Aortic smooth muscle cell (primary cell): ENCODE measurements around the gene OR6A2. TPM values are rescaled to one million over a fixed set of nuclear protein-coding genes. Genes with fewer than 3 reads are reported as not detected.

ENCODE experiments used
- total RNA-seq: library from RNA; depleted of rRNA; stranded (reverse); fragments of >200 nt; gene quantifications from 2 replicates; pipeline ENCODE4 v1.2.3, GENCODE V29; 2014

OR6A2 gene
- 0.13 and 0.19 TPM in 2 replicates for total RNA-seq

GRCh38 chr11:6799402-6799801, at the start of gene OR6A2:
Gene OR6A2 (minus strand): TSS chr11:6799689. CDS start chr11:6795708, 3,981 bp downstream.

GRCh38 chr11:6845383-6845782, 45.9 kb upstream of the OR6A2 start, which contains the start of gene OR10A5:
Gene OR10A5 (plus strand): TSS chr11:6845683. CDS start chr11:6845683, 0 bp downstream.

GRCh38 chr11:6782720-6783119, 16.8 kb downstream of the OR6A2 start, which contains the start of gene OR2AG1:
Gene OR2AG1 (plus strand): TSS chr11:6783020. CDS start chr11:6785038, 2,018 bp downstream.

GRCh38 chr11:6771926-6772893, 27.3 kb downstream of the OR6A2 start, which contains the start of gene OR2AG2:
Gene OR2AG2 (minus strand): TSS chr11:6771976. CDS start chr11:6768957, 3,019 bp downstream.

Other genes with a start within 250 kb of the OR6A2 start
- gene RRP8, start 196.1 kb downstream of the OR6A2 start, total RNA-seq: 9.8 and 10.4 TPM in 2 replicates
- 271 and 344 TPM in 2 replicates for gene ILK, start 195.9 kb downstream of the OR6A2 start, total RNA-seq
- gene TAF10, start 187.5 kb downstream of the OR6A2 start, total RNA-seq: 82.8 and 93.4 TPM in 2 replicates
- 65.3 and 150 TPM in 2 replicates for gene TPP1, start 180.3 kb downstream of the OR6A2 start, total RNA-seq
- gene DCHS1, start 143.9 kb downstream of the OR6A2 start, total RNA-seq: 5.4 and 22.3 TPM in 2 replicates
- 85.9 and 111 TPM in 2 replicates for gene MRPL17, start 116.3 kb downstream of the OR6A2 start, total RNA-seq
- 0.13 and 0.19 TPM in 2 replicates for gene OR2AG2, start 27.7 kb downstream of the OR6A2 start, total RNA-seq
- gene OR2AG1, start 16.7 kb downstream of the OR6A2 start, total RNA-seq: not detected in 2 replicates
- gene OR10A5, start 46.0 kb upstream of the OR6A2 start, total RNA-seq: not detected in 2 replicates
- not detected in 2 replicates for gene OR10A2, start 63.4 kb upstream of the OR6A2 start, total RNA-seq
- gene OR10A4, start 76.9 kb upstream of the OR6A2 start, total RNA-seq: not detected in 2 replicates
- gene OR2D2, start 92.8 kb upstream of the OR6A2 start, total RNA-seq: 0.13 and 0.44 TPM in 2 replicates
- not detected in 2 replicates for gene OR2D3, start 121.3 kb upstream of the OR6A2 start, total RNA-seq
- 2.5 and 4.0 TPM in 2 replicates for gene ZNF215, start 126.7 kb upstream of the OR6A2 start, total RNA-seq
- gene ZNF214, start 220.7 kb upstream of the OR6A2 start, total RNA-seq: 4.7 and 4.8 TPM in 2 replicates
- gene NLRP14, start 220.8 kb upstream of the OR6A2 start, total RNA-seq: 0.37 and 0.92 TPM in 2 replicates